K562 (cell line): ENCODE results near the gene STRIP1. TPM values are rescaled to one million over a fixed set of nuclear protein-coding genes. Genes with fewer than 3 reads are reported as not detected.

Experiments
- ATF1 ChIP-seq, 2 experiments: fragments of 450-650 bp in 1 of 2; IDR thresholded peaks; 2 replicates each; pipeline ENCODE4 v1.6.1; 2016; ENCODE audit warnings: missing compliant biosample characterization in 1 of 2, missing genetic modification characterization in 1 of 2
- CC2D1A ChIP-seq: fragments of 450-650 bp; IDR thresholded peaks from 2 replicates; pipeline ENCODE4 v1.6.1; 2017; ENCODE audit warnings: mild to moderate bottlenecking
- CHD2 ChIP-seq: IDR thresholded peaks from 2 replicates; pipeline ENCODE4 v1.6.1; 2011; ENCODE audit warnings: low read depth, low read length
- CSDE1 ChIP-seq, 2 experiments: fragments of 450-650 bp; IDR thresholded peaks; 2 replicates each; pipeline ENCODE4 v1.6.1; 2016; ENCODE audit warnings: mild to moderate bottlenecking in 1 of 2
- DACH1 ChIP-seq: fragments of 450-650 bp; IDR thresholded peaks from 2 replicates; pipeline ENCODE4 v1.6.1; 2018; ENCODE audit not compliant: partially characterized antibody
- E2F6 ChIP-seq, 2 experiments: IDR thresholded peaks; 2 replicates each; pipeline ENCODE4 v1.6.1; 2011; ENCODE audit warnings: borderline replicate concordance in 1 of 2, control low read depth in 1 of 2, low read depth in 1 of 2, low read length in 1 of 2, mild to moderate bottlenecking in 1 of 2, mixed read lengths in 1 of 2, moderate library complexity in 1 of 2; ENCODE audit not compliant: insufficient read depth in 1 of 2, insufficient read length in 1 of 2, poor library complexity in 1 of 2, severe bottlenecking in 1 of 2; ENCODE audit errors: extremely low read depth in 1 of 2
- GABPB2 ChIP-seq: fragments of 250-450 bp; sonication (Bioruptor Pico); conservative IDR thresholded peaks from 2 replicates; pipeline ENCODE4 v1.5.1; 2021; ENCODE audit warnings: mild to moderate bottlenecking
- HBP1 ChIP-seq: fragments of 450-650 bp; formaldehyde crosslinking; IDR thresholded peaks from 2 replicates; pipeline ENCODE4 v1.4.0; 2022; ENCODE audit warnings: missing genetic modification characterization
- HMGN3 ChIP-seq: IDR thresholded peaks from 2 replicates; pipeline ENCODE4 v1.6.1; 2011; ENCODE audit warnings: borderline replicate concordance, low read depth, mild to moderate bottlenecking, mixed read lengths, low read length; ENCODE audit not compliant: insufficient read length; ENCODE audit errors: extremely low read depth
- HNRNPK ChIP-seq: fragments of 200-400 bp; formaldehyde crosslinking; IDR thresholded peaks from one replicate; pipeline ENCODE4 v1.6.1; 2018; ENCODE audit warnings: mild to moderate bottlenecking, low read depth, low read length; ENCODE audit not compliant: poor library complexity, severe bottlenecking
- KDM5B ChIP-seq: fragments of 200-600 bp; sonication (generic); IDR thresholded peaks from 2 replicates; pipeline ENCODE4 v1.6.1; 2012; ENCODE audit warnings: low read depth, mild to moderate bottlenecking, moderate library complexity, low read length, control low read depth, inconsistent platforms; ENCODE audit not compliant: insufficient replicate concordance
- MXD1 ChIP-seq: fragments of 250-450 bp; sonication (Bioruptor Pico); IDR thresholded peaks from 2 replicates; pipeline ENCODE4 v1.8.0; 2021; ENCODE audit warnings: borderline replicate concordance, mild to moderate bottlenecking, moderate library complexity; ENCODE audit not compliant: poor library complexity, severe bottlenecking
- MYC ChIP-seq, 2 experiments: fragments of 250-450 bp in 1 of 2; sonication (Bioruptor Pico) in 1 of 2; IDR thresholded peaks; 2 replicates each; pipeline versions ENCODE4 v1.5.1 to v1.6.1; 2012 to 2021; ENCODE audit warnings: low read depth in 2 of 2, borderline replicate concordance in 1 of 2, improper control_type of control experiment in 1 of 2, low read length in 1 of 2, mild to moderate bottlenecking in 1 of 2, moderate library complexity in 1 of 2
- NFATC3 ChIP-seq: fragments of 450-650 bp; IDR thresholded peaks from 2 replicates; pipeline ENCODE4 v1.6.1; 2017; ENCODE audit warnings: mild to moderate bottlenecking
- RAD21 ChIP-seq, 2 experiments: fragments of 250-450 bp in 1 of 2; fragments of 450-650 bp in 1 of 2; sonication (Bioruptor Pico) in 1 of 2; formaldehyde crosslinking in 1 of 2; IDR thresholded peaks in 1 of 2; conservative IDR thresholded peaks in 1 of 2; 2 replicates each; pipeline versions ENCODE4 v1.4.0 to v1.8.0; 2020 to 2022; ENCODE audit warnings: mild to moderate bottlenecking in 2 of 2, moderate library complexity in 1 of 2
- RBM14 ChIP-seq: fragments of 200-400 bp; formaldehyde crosslinking; IDR thresholded peaks from 2 replicates; pipeline ENCODE4 v1.6.1; 2018; ENCODE audit warnings: low read depth, mild to moderate bottlenecking, low read length, moderate library complexity, borderline replicate concordance; ENCODE audit not compliant: insufficient read depth
- SLC30A9 ChIP-seq: fragments of 250-450 bp; sonication (Bioruptor Pico); IDR thresholded peaks from 2 replicates; pipeline ENCODE4 v1.8.0; 2022; ENCODE audit warnings: mild to moderate bottlenecking, moderate library complexity
- TCFL5 ChIP-seq: fragments of 250-450 bp; sonication (Bioruptor Pico); conservative IDR thresholded peaks from 2 replicates; pipeline ENCODE4 v1.6.1; 2021; ENCODE audit warnings: mild to moderate bottlenecking, moderate library complexity, matching md5 sums
- TEAD2 ChIP-seq: fragments of 450-650 bp; IDR thresholded peaks from 2 replicates; pipeline ENCODE4 v1.6.1; 2016; ENCODE audit warnings: missing genetic modification characterization, control low read depth, missing compliant biosample characterization
- ZNF184 ChIP-seq: sonication (generic); formaldehyde crosslinking; IDR thresholded peaks from 2 replicates; pipeline ENCODE4 v1.5.0; 2020; ENCODE audit warnings: missing genetic modification reagents
- ZNF253 ChIP-seq: fragments of 250-450 bp; sonication (Bioruptor Pico); conservative IDR thresholded peaks from 2 replicates; pipeline ENCODE4 v1.6.1; 2021; ENCODE audit warnings: mild to moderate bottlenecking
- ZNF511 ChIP-seq: sonication (generic); formaldehyde crosslinking; IDR thresholded peaks from 2 replicates; pipeline ENCODE4 v1.8.0; 2022; ENCODE audit warnings: mild to moderate bottlenecking, missing genetic modification reagents
- ZNF551 ChIP-seq: fragments of 250-450 bp; sonication (Bioruptor Pico); IDR thresholded peaks from 2 replicates; pipeline ENCODE4 v1.5.0; 2021; ENCODE audit warnings: mild to moderate bottlenecking, moderate library complexity
- polyA plus RNA-seq, 8 experiments: library from polyadenylated mRNA; depleted of rRNA in 4 of 8; stranded (reverse) in 5 of 8; unstranded in 3 of 8; fragments of >200 nt; fragmentation: Nextera tagmentation in 2 of 8; fragmentation: Illumina TruSeq in 1 of 8; extraction: Ambion mirVana in 2 of 8; extraction: Trizol in 1 of 8; gene quantifications; 2 replicates each; pipeline versions ENCODE4 v1.2.1 to v1.2.3, GENCODE V29; 2011 to 2014; ENCODE audit warnings: inconsistent platforms in 1 of 8, missing spikeins in 1 of 8
- total RNA-seq, 7 experiments: library from RNA; depleted of rRNA in 6 of 7; stranded (reverse); fragments of >200 nt in 6 of 7; fragmentation: Illumina TruSeq in 2 of 7; extraction: Trizol in 2 of 7; gene quantifications; 2 replicates each; pipeline versions ENCODE4 v1.2.1 to v1.2.3, GENCODE V29; 2011 to 2021; ENCODE audit warnings: low replicate concordance in 1 of 7

STRIP1 gene
- total and polyA plus RNA-seq, 9 of the 15 experiments (the other 6 are each of a cell fraction or from before 2014, with no cell fraction given), result 9.9 to 42.3 (median 32.0) TPM

- TF ChIP-seq MXD1 (CRISPR knock-in tag), result no peak
- no peak for TF ChIP-seq TCFL5 (CRISPR knock-in tag)
- no peak for TF ChIP-seq ATF1 (CRISPR knock-in tag; IDR thresholded peaks at IDR 0.05)
- peak; percentile 70 for TF ChIP-seq ATF1 (tag; IDR thresholded peaks at IDR 0.05)
- TF ChIP-seq E2F6 (IDR thresholded peaks at IDR 0.05; ENCODE audit: borderline replicate concordance in 1 of 2, extremely low read depth in 1 of 2, insufficient read depth in 1 of 2, insufficient read length in 1 of 2, low read depth in 1 of 2, low read length in 1 of 2, poor library complexity in 1 of 2, severe bottlenecking in 1 of 2), result peak in 1 of 2 experiments; percentile 25
- TF ChIP-seq RBM14, result peak; percentile 86; the same call in 1 of the 2 replicates
- no peak for TF ChIP-seq CC2D1A
- no peak for TF ChIP-seq GABPB2 (CRISPR knock-in tag)
- TF ChIP-seq ZNF551 (CRISPR knock-in tag), result no peak
- TF ChIP-seq HBP1 (CRISPR knock-in tag), result no peak
- no peak for TF ChIP-seq NFATC3
- TF ChIP-seq SLC30A9 (CRISPR knock-in tag), result no peak
- TF ChIP-seq MYC (IDR thresholded peaks at IDR 0.05; ENCODE audit: low read depth, low read length), result peak; percentile 84
- TF ChIP-seq MYC (CRISPR knock-in tag; IDR thresholded peaks at IDR 0.05; ENCODE audit: borderline replicate concordance, low read depth), result 0 out of 2 replicates have a peak, but pooled peaks have one; percentile 58
- TF ChIP-seq TEAD2 (tag), result no peak
- TF ChIP-seq DACH1, result no peak
- no peak for TF ChIP-seq HMGN3
- no peak for TF ChIP-seq HNRNPK
- TF ChIP-seq ZNF184 (CRISPR knock-in tag), result no peak
- no peak for TF ChIP-seq ZNF253 (CRISPR knock-in tag)
- TF ChIP-seq KDM5B, result peak; percentile 80
- TF ChIP-seq ZNF511, result peak; percentile 39
- TF ChIP-seq CHD2, result peak; percentile 99
- TF ChIP-seq CSDE1 (IDR thresholded peaks at IDR 0.05), result peak in 1 of 2 experiments; percentile 98; a peak in 3 of 4 replicates
- TF ChIP-seq RAD21 (CRISPR knock-in tag; conservative IDR thresholded peaks at IDR 0.05 in 1 of 2, IDR thresholded peaks at IDR 0.05 in 1 of 2), result no peak
These were observed at the start of gene STRIP1 (continued) for GRCh38 chr1:110034451-110035235.
